Activated CD8-positive, alpha-beta T cell treated with anti-CD3 and anti-CD28 coated beads, Interleukin-2, amount 10 ng/mL, durations not matched to agents 7 days and 5 days (primary cell): ENCODE results near the gene SPON2. TPM values are rescaled to one million over a fixed set of nuclear protein-coding genes. Genes with fewer than 3 reads are reported as not detected.

ENCODE experiments used
- ATAC-seq: fragments of 150-1000 bp; cut with Tn5 transposase; one replicate; pipeline ENCODE4 v1.10.0; 2021; ENCODE audit warnings: moderate library complexity
- CTCF ChIA-PET: fragments of 350-600 bp; sonication (Branson Sonifier 250); formaldehyde crosslinking; loops from one replicate; lab custom pipeline; 2021; ENCODE audit warnings: antibody characterized with exemption; lab: Charles Lee
- POLR2A ChIA-PET: fragments of 350-600 bp; sonication (Branson Sonifier 250); formaldehyde crosslinking; loops from one replicate; lab custom pipeline; 2021; ENCODE audit warnings: antibody characterized with exemption; lab: Charles Lee
- DNase-seq: peaks from one replicate; pipeline ENCODE4 v3.0.0-alpha.2; 2020
- H3K27ac Mint-ChIP-seq: one replicate; pipeline ENCODE4 v1.8.0; 2021; ENCODE audit warnings: mild to moderate bottlenecking, mixed read lengths
- H3K27me3 Mint-ChIP-seq: one replicate; pipeline ENCODE4 v1.8.0; 2021; ENCODE audit warnings: low read depth, mixed read lengths
- H3K36me3 Mint-ChIP-seq: one replicate; pipeline ENCODE4 v1.8.0; 2021; ENCODE audit warnings: low read depth, mixed read lengths
- H3K4me1 Mint-ChIP-seq: one replicate; pipeline ENCODE4 v1.8.0; 2021; ENCODE audit warnings: low read depth, mixed read lengths
- H3K4me3 Mint-ChIP-seq: one replicate; pipeline ENCODE4 v1.8.0; 2021; ENCODE audit warnings: mild to moderate bottlenecking, mixed read lengths
- H3K9me3 Mint-ChIP-seq: one replicate; pipeline ENCODE4 v1.8.0; 2022; ENCODE audit warnings: mixed read lengths; ENCODE audit not compliant: insufficient read depth
- total RNA-seq, 2 experiments: library from RNA; stranded (reverse); gene quantifications; one replicate each; pipeline ENCODE4 v1.2.3, GENCODE V29; 2021

SPON2 gene
- 10 to 100 TPM; 14.7 to 14.9 TPM for total RNA-seq

GRCh38 chr4:1172228-1172851 lies at the start of gene SPON2:
SPON2 (minus strand) TSS chr4:1172583.
- ATAC-seq: no peak
- CTCF ChIA-PET: interaction anchor here (1.1 to 1.3 kb wide), 2 partner anchors 11 to 45 kb away, joined by 3 read pairs; no protein-coding TSS in a partner anchor
- peak within 1 kb of the TSS; percentile 45 for H3K4me3 Mint-ChIP-seq

GRCh38 chr4:1221155-1221870 lies 48.9 kb upstream of the SPON2 start:
- Mint-ChIP-seq H3K9me3 (no peaks in the 10 kb centered on the region), H3K4me3 (no peak overlapping the region), H3K27me3 (no peaks in the 10 kb centered on the region), H3K27ac (peak overlapping the region; percentile 27), H3K4me1 (peaks cover 32% of the 10 kb centered on the region), H3K36me3 (peaks cover 74% of the 10 kb centered on the region)
- ATAC-seq: no peak
- no peak for DNase-seq
- POLR2A ChIA-PET: interaction anchor here (1.1 kb wide), 1 partner anchor 867 kb away, joined by 4 read pairs; no protein-coding TSS in a partner anchor
- CTCF ChIA-PET: no interaction called here

More at GRCh38 chr4:1172228-1172851, at the start of gene SPON2:
- POLR2A ChIA-PET: interaction anchor here (0.6 to 0.9 kb wide), 2 partner anchors 13 to 45 kb away, joined by 3 read pairs; no protein-coding TSS in a partner anchor
- no peak within 1 kb of the TSS for H3K27ac Mint-ChIP-seq
- peaks cover 4% of the 10 kb centered on the region for H3K36me3 Mint-ChIP-seq
- H3K27me3 Mint-ChIP-seq: peaks cover 28% of the 10 kb centered on the region
- H3K9me3 Mint-ChIP-seq: no peaks in the 10 kb centered on the region
- H3K4me1 Mint-ChIP-seq: peaks cover 32% of the 10 kb centered on the region
- peak; percentile 18 for DNase-seq

GRCh38 chr4:1220566-1220965 lies 48.2 kb upstream of the SPON2 start:
- H3K27ac Mint-ChIP-seq: no peak overlapping the region
- no peak overlapping the region for H3K4me3 Mint-ChIP-seq
- H3K9me3 Mint-ChIP-seq: no peaks in the 10 kb centered on the region
- no peaks in the 10 kb centered on the region for H3K27me3 Mint-ChIP-seq
- H3K4me1 Mint-ChIP-seq: peaks cover 37% of the 10 kb centered on the region
- no peak for DNase-seq
- H3K36me3 Mint-ChIP-seq: peaks cover 75% of the 10 kb centered on the region
- CTCF ChIA-PET: no interaction called here
- no peak for ATAC-seq
- POLR2A ChIA-PET: interaction anchor here (1.1 kb wide), 1 partner anchor 867 kb away, joined by 4 read pairs; no protein-coding TSS in a partner anchor

GRCh38 chr4:1219566-1219950 lies 47.2 kb upstream of the SPON2 start:
- POLR2A ChIA-PET: no interaction called here
- DNase-seq: no peak
- Mint-ChIP-seq H3K36me3 (peaks cover 76% of the 10 kb centered on the region), H3K4me1 (peaks cover 41% of the 10 kb centered on the region), H3K27ac (peak overlapping the region; percentile 49), H3K4me3 (no peak overlapping the region), H3K9me3 (no peaks in the 10 kb centered on the region), H3K27me3 (no peaks in the 10 kb centered on the region)
- CTCF ChIA-PET: interaction anchor here (1.0 kb wide), 1 partner anchor 52 kb away, joined by 3 read pairs; no protein-coding TSS in a partner anchor
- no peak for ATAC-seq

- no peak for DNase-seq
- H3K9me3 Mint-ChIP-seq: no peaks in the 10 kb centered on the region
- ATAC-seq: no peak
- POLR2A ChIA-PET: no interaction called here
- H3K36me3 Mint-ChIP-seq: peaks cover 69% of the 10 kb centered on the region
- CTCF ChIA-PET: interaction anchor here (0.6 to 1.3 kb wide), 3 partner anchors 51 to 142 kb away, joined by 3 to 4 read pairs (median 3); no protein-coding TSS in a partner anchor
- peak overlapping the region; percentile 44 for H3K27ac Mint-ChIP-seq
- no peak overlapping the region for H3K4me3 Mint-ChIP-seq
- H3K4me1 Mint-ChIP-seq: peaks cover 41% of the 10 kb centered on the region
- H3K27me3 Mint-ChIP-seq: no peaks in the 10 kb centered on the region
Observed at GRCh38 chr4:1218634-1219565, 46.5 kb upstream of the SPON2 start.

- peak overlapping the region; percentile 89 for H3K27ac Mint-ChIP-seq
- no peaks in the 10 kb centered on the region for H3K27me3 Mint-ChIP-seq
- no peaks in the 10 kb centered on the region for H3K9me3 Mint-ChIP-seq
- peaks cover 64% of the 10 kb centered on the region for H3K36me3 Mint-ChIP-seq
- ChIA-PET POLR2A (interaction anchor here (0.8 to 1.6 kb wide), 3 partner anchors 15 to 50 kb away, joined by 3 to 13 read pairs (median 5); no protein-coding TSS in a partner anchor), CTCF (interaction anchor here (0.8 to 3.7 kb wide), 11 partner anchors 9 to 129 kb away, joined by 3 to 25 read pairs (median 4); partner anchors contain the start of genes SPON2 and UVSSA)
- ATAC-seq (no peak), DNase-seq (no peak)
- peak overlapping the region; percentile 65 for H3K4me3 Mint-ChIP-seq
- peaks cover 41% of the 10 kb centered on the region for H3K4me1 Mint-ChIP-seq
Observed at GRCh38 chr4:1217366-1217765, 45.0 kb upstream of the SPON2 start.

GRCh38 chr4:1216869-1217294 lies 44.5 kb upstream of the SPON2 start:
- CTCF ChIA-PET: interaction anchor here (0.8 to 3.7 kb wide), 11 partner anchors 8 to 129 kb away, joined by 3 to 25 read pairs (median 4); partner anchors contain the start of genes SPON2 and UVSSA
- H3K4me1 Mint-ChIP-seq: peaks cover 41% of the 10 kb centered on the region
- POLR2A ChIA-PET: interaction anchor here (0.6 to 1.6 kb wide), 4 partner anchors 15 to 450 kb away, joined by 3 to 13 read pairs (median 4); no protein-coding TSS in a partner anchor
- peak overlapping the region; percentile 65 for H3K4me3 Mint-ChIP-seq
- H3K36me3 Mint-ChIP-seq: peaks cover 64% of the 10 kb centered on the region
- H3K27ac Mint-ChIP-seq: peak overlapping the region; percentile 89
- ATAC-seq: peak; percentile 96
- no peaks in the 10 kb centered on the region for H3K9me3 Mint-ChIP-seq
- peak; percentile 87 for DNase-seq
- H3K27me3 Mint-ChIP-seq: no peaks in the 10 kb centered on the region

GRCh38 chr4:1216076-1216614 lies 43.8 kb upstream of the SPON2 start:
- Mint-ChIP-seq H3K27ac (peak overlapping the region; percentile 89), H3K9me3 (no peaks in the 10 kb centered on the region), H3K4me3 (peak overlapping the region; percentile 65), H3K36me3 (peaks cover 62% of the 10 kb centered on the region), H3K4me1 (peaks cover 41% of the 10 kb centered on the region), H3K27me3 (no peaks in the 10 kb centered on the region)
- CTCF ChIA-PET: interaction anchor here (1.0 to 3.7 kb wide), 6 partner anchors 8 to 130 kb away, joined by 3 to 25 read pairs (median 4); partner anchors contain the start of gene UVSSA
- POLR2A ChIA-PET: interaction anchor here (0.6 to 1.6 kb wide), 2 partner anchors 14 to 449 kb away, joined by 3 to 13 read pairs; no protein-coding TSS in a partner anchor
- DNase-seq (no peak), ATAC-seq (no peak)

- H3K27me3 Mint-ChIP-seq: no peaks in the 10 kb centered on the region
- ChIA-PET POLR2A (no interaction called here), CTCF (interaction anchor here (3.7 kb wide), 1 partner anchor 13 kb away, joined by 25 read pairs; no protein-coding TSS in a partner anchor)
- ATAC-seq (no peak), DNase-seq (no peak)
- H3K9me3 Mint-ChIP-seq: no peaks in the 10 kb centered on the region
- H3K4me1 Mint-ChIP-seq: peaks cover 41% of the 10 kb centered on the region
- H3K4me3 Mint-ChIP-seq: no peak overlapping the region
- H3K27ac Mint-ChIP-seq: peak overlapping the region; percentile 55
- peaks cover 54% of the 10 kb centered on the region for H3K36me3 Mint-ChIP-seq
Observed at GRCh38 chr4:1215141-1216075, 43.0 kb upstream of the SPON2 start.
